Activated CD4-positive, CD25-positive, alpha-beta regulatory T cell treated with anti-CD3 and anti-CD28 coated beads, Interleukin-2, amount 50 U/mL, for 24 hours (primary cell): Measurements from ENCODE around the gene FANCI.

Experiments
- ATAC-seq, 2 donors: fragments of 150-1000 bp; cut with Tn5 transposase; one replicate each; pipeline ENCODE4 v1.10.0; 2021; ENCODE audit warnings: mild to moderate bottlenecking in 1 of 2, moderate library complexity in 1 of 2

The FANCI gene

GRCh38 chr15:89308236-89308635 is 64.5 kb downstream of the FANCI start:
- no peak for ATAC-seq

DNA sequence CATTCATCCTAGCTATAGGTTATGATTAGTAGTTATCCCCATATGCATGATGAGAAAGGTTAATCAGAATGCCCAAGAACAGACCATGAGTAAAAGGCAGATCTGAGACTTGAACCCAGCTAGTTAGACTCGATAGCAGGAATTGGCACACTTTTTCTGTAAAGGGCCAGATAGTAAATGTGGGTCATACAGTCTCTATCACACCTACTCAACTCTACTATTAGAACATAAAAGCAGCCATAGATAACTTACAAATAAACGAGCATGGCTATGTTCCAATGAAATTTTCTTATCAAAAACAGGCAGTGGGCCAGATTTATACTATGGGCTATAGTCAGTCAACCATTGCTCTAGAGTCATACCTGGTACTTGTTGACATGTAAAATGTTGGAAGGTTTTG is 66.2 kb downstream of the FANCI start:
- ATAC-seq: no peak

DNA sequence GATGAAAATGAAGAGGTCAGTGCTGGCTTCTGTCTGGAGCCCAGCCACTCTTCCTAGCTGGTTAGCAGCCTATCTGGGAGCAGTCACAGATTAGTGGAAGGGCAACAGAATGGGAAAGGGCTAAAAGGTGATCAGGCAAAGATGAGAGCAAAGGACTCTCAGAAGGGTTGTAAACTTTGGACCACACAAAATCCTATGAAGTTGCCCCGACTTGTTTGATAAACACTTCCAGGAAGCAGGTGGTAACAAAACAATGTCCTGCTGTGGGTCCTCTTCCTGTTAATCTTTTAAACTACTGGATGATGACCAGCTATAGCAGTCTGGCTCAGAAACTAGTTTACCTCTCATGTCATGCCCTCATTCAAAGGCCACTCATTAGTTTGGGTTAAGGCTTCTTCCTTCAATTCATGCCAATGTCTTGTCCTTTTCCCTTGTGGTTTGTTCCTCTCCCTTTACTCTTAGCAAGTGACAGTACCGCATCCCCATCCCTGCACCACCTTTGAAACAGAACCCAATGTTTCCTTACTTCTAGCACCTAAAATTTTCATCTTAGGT is 71.7 kb downstream of the FANCI start:
- no peak for ATAC-seq

- ATAC-seq: no peak
Observed at GRCh38 chr15:89316504-89316903, 72.7 kb downstream of the FANCI start.

GRCh38 chr15:89317186-89317720 is 73.5 kb downstream of the FANCI start:
- no peak for ATAC-seq

GRCh38 chr15:89319678-89320077 is 75.9 kb downstream of the FANCI start:
- no peak for ATAC-seq

DNA sequence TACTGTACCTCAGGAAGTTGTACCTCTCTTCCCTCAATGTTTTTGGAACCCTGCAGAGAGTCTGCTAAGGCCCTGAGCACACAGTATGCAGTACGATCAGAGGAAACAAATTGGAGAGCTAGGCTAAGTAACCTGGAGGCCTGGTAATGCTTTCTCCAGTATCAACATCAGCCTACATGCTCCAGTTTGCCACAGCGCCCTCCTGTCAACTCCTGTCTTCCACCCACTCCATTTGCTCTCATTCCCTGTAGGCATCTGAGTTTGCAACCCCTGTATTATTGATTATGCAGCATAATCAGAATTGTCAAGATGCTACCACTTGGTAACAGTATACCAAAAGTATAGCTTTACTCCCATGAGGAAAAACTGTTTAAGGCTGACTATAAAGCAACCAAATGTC is 76.4 kb downstream of the FANCI start:
- no peak for ATAC-seq

DNA sequence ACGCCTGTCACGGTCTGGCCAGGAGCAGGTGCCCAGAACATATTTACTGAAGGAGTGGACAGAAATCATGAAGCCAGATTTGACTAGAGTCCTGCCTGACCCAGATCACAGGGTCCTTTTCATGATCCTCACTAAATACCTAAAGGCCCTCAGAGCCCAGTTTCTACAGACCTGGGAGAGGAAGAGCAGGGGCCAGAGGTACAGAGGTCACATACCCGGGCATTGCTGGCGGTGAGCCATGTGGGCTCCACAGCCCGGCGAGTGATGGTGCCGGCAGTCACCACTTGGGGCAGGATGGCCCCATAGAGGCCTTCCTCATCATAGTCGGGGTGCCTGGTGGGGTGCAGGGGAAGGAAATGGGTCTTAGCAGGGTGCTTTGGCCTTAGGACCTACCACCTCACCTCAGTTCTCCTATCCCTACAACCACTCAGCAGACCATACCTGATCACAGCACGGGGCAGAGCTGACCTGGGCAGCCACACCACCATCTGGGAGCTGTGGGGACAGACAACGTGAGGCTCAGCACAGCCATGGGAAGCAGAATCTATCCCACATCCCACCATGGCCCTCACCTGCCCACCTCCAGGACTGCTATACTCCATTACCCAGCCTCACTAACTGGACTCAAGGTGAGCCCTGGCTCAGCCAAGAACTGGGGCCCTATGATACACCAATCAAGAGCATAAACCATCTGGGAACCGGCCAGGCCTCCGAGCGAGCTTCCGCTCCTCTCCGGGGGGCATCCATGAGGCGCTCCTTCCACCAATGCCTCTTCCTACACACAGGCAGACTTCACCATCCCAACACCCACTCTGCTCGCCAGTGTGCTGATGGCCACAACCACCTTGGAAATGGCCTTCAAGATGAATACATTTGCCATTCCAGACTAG is 78.0 kb downstream of the FANCI start:
- no peak for ATAC-seq

DNA sequence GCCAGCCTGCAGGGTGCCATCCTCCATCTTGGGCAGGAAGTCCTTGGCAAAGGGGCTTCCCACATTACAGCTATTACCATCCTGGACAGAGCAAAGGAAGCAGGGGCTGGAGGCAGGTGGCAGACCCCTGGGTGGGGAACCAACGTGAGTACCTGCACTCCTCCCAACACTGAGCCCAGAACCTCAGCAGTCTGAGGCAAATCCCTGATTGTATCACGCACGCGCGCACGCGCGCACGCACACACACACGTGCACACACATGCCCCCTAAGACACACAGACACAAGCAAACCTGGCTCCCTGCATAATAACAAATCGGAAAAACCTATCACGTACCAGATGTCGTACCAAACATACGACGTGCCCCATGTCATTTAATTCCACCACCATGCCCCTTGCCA is 79.0 kb downstream of the FANCI start:
- no peak for ATAC-seq

DNA sequence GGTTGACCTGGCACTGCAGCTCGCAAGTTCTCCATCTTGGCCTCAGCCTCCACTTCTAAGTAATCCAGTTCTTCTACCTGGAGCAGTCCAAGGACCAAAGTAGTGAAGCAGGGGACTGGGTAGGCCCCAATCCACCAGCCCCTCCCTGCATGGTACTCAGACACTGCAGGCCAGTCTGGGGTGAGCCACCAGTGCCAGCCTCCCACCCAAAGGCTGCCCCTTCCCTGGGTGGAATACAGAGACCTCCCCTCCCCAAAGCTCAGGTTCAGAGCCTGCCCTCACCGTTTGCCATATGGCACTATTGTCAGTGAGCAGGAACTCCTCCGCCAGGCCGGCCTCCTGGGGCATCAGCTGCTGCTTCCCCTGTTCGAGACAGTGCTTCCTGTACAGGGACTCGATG is 80.0 kb downstream of the FANCI start:
- no peak for ATAC-seq

DNA sequence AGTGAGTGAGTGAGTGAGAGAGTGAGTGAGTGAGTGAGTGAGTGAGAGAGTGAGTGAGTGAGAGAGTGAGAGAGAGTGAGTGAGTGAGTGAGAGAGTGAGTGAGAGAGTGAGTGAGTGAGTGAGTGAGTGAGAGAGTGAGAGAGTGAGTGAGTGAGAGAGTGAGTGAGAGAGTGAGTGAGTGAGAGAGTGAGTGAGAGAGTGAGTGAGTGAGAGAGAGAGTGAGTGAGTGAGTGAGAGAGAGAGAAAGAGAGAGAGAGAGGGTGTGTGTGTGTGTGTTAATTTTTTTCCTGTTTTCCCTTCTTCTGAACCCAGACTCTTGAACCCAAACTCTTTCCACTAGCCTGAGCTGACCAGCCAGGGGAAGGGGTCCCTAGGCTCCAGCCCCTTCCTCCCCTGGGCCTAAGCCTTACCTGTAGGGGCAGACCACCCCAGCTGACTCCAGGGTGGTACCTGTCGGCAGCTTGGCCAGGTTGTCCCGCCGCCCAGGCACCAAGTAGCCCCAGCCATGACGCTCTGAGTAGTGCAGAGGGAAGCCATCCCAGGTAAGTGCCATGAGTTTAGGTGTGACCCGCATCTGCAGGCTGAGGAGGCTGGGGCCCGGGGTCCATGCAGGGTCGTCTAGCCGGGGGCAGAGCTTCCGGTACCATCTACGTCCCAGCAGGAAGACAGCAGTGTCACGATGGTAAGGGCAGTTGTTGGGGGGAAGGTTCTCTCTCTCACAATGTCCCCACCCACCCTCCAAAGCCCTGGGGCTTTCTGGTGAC is 81.4 kb downstream of the FANCI start:
- no peak for ATAC-seq

GRCh38 chr15:89326316-89326715 is 82.5 kb downstream of the FANCI start:
- no peak for ATAC-seq

DNA sequence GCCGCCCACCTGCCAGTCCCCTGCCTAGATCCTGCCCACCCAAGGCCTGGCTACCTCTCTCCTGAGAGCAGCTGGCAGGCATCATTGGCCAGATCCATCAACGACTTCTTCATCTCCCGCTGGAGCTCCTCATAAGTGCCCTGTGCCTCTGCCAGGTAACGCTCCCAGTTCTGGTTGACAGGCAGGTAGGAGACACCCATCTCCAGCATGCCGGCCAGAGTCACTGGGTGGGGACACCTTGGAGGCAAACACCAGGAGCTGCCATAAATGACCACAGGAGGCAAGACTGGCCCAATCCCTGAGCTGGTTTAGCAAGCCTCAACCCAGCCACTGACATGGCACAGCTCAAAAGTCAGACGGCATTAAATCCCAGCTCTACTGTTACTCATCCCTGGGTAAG is 83.3 kb downstream of the FANCI start:
- ATAC-seq: no peak

DNA sequence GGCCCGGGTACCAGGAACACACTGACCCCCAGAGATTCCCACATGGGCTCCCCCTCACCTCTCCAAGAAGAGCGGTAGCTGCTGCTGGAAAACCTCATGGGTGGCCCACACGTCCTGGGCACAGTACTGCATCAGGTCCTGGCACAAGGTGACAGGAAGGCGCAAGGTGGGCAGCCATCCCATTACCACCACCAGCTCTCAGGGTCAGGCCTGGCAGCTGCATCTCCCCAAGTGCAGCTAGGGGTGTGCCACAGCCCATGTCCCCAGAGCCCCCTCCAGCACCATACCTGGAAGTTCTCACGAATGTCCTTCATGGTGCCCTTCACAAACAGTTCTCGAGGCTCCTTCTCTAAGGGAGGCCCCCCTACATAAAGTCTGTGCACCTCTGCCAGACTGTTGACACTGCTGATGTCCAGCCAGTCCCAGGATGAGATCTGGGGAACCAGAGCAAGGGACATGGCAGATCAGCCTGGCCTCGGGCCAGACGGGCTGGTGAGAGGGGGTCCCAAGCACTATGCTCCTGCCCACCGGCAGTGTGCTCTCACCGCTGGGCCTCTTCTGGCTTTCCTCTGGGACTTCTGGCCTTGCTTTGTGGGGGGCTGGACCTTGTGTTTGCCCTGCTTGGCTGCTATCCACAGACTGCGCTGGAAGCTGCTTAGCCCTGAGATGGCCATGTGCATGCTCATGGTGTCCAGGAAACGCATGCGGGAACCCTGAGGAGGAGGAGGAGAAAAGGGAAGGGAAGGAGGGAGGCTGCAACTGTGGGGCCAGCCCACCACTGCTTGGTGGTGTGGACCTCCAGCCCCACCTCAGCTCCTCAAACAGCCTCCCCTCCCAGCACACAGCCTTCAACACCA is 84.8 kb downstream of the FANCI start:
- ATAC-seq: no peak

GRCh38 chr15:89329329-89330084 is 85.7 kb downstream of the FANCI start:
- peak; percentile 30 to 40 for ATAC-seq

DNA sequence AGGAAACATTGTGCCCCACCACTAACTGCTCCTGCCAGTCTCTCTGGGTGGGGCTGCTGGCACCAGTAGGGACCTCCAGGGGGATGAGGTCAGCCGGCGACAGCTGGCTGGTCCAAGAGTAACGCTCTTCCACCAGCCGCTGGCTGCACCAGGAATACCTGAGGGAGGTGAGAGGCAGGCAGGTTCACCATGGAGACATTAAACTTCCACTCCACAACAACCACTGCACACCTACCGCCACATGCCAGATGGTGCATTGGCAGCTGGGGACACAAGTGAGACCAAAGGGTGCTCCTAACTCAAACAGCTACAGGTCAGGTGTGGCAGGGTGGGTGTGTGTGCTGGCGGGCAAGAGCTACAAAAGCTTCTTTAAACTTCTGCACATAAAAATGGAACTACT is 86.3 kb downstream of the FANCI start:
- ATAC-seq: no peak

GRCh38 chr15:89330881-89331595 is 87.3 kb downstream of the FANCI start:
- no peak for ATAC-seq

DNA sequence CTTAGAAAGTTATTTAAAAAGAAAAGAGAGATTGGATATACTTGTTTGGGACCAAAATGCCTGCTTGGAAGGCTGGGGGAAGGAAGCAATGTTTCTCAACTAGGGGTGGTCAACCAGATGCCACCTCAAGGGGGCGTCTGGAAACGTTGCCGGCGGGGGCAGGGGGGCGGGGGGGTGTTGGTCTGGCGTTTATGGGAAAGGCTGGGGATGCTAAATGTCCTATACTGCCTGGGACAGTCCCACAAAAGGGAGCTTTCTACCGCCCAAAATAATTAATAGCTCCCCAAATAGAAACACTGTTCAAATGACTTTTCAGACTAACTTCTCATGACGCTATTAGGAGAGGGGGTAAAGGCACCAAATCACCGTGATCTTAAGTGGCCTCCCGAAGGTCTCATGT is 88.7 kb downstream of the FANCI start:
- ATAC-seq: no peak

GRCh38 chr15:89333011-89333860 is 89.5 kb downstream of the FANCI start:
- no peak for ATAC-seq

GRCh38 chr15:89333959-89334509 is 90.3 kb downstream of the FANCI start:
- ATAC-seq: no peak
